Prostate gland (tissue), 2 donors: Measurements from ENCODE around the gene PHETA1. TPM values are rescaled to one million over a fixed set of nuclear protein-coding genes. Genes with fewer than 3 reads are reported as not detected.

Experiments
- DNase-seq: peaks from one replicate; pipeline ENCODE4 v3.0.0-alpha.2; 2019; ENCODE audit warnings: low spot score
- H3K27ac ChIP-seq, 2 donors: fragments of 200-600 bp; sonication (generic); 2 replicates each; pipeline ENCODE4 v1.5.1; 2017 to 2019
- H3K27me3 ChIP-seq: fragments of 200-600 bp; sonication (generic); replicated peaks from 2 replicates; pipeline ENCODE4 v1.5.1; 2019; ENCODE audit not compliant: insufficient read depth
- H3K36me3 ChIP-seq, 2 donors: fragments of 200-600 bp; sonication (generic); 1 replicate in 1 of 2; 2 replicates in 1 of 2; pipeline versions ENCODE4 v1.5.1 to v1.8.1; 2017 to 2019
- H3K4me1 ChIP-seq: fragments of 200-600 bp; sonication (generic); replicated peaks from 2 replicates; pipeline ENCODE4 v1.5.1; 2019
- H3K4me3 ChIP-seq, 2 donors: fragments of 200-600 bp; sonication (generic); 2 replicates each; pipeline ENCODE4 v1.5.1; 2017 to 2019
- H3K9me3 ChIP-seq: fragments of 200-600 bp; sonication (generic); 2 replicates; pipeline ENCODE4 v1.5.1; 2017
- CTCF ChIP-seq, 4 experiments: fragments of 200-600 bp in 2 of 4; fragments of 450-650 bp in 2 of 4; sonication (generic) in 2 of 4; IDR thresholded peaks; 1 replicate in 3 of 4; 2 replicates in 1 of 4; pipeline ENCODE4 v1.5.1; 2016 to 2019; ENCODE audit warnings: antibody characterized with exemption in 4 of 4, mild to moderate bottlenecking in 2 of 4, moderate library complexity in 2 of 4
- POLR2A ChIP-seq: fragments of 450-650 bp; IDR thresholded peaks from one replicate; pipeline ENCODE4 v1.6.1; 2016; ENCODE audit warnings: antibody characterized with exemption, mild to moderate bottlenecking
- POLR2AphosphoS5 ChIP-seq: sonication (generic); formaldehyde crosslinking; IDR thresholded peaks from one replicate; pipeline ENCODE4 v1.6.1; 2017; ENCODE audit warnings: antibody characterized with exemption
- WGBS: methylation state at CpG from one replicate; pipeline ENCODE4 v1.1.5; 2018; 5-methylcytosine and 5-hydroxymethylcytosine counted together
- intact Hi-C: fragments of 100-400 bp; cut with DNase I; formaldehyde crosslinking; loops from one replicate; pipeline ENCODE4 v1.14.2; 2022
- total RNA-seq, 2 donors: library from RNA; depleted of rRNA; stranded (reverse); fragments of >200 nt; gene quantifications; one replicate each; pipeline ENCODE4 v1.1.0, GENCODE V29; 2016

Gene PHETA1
- total RNA-seq, 2 donors from 2014 or later, result 11.5 to 29.9 TPM

GRCh38 chr12:111414711-111415252 lies 45.9 kb upstream of the PHETA1 start:
- WGBS, result 94% methylated on average over 7 of the region's 7 CpGs
- TF ChIP-seq POLR2AphosphoS5, result no peak
- TF ChIP-seq POLR2A, result no peak
- TF ChIP-seq CTCF (IDR thresholded peaks at IDR 0.05), result no peak
- Histone ChIP-seq H3K27ac (no peak overlapping the region), H3K4me3 (no peak overlapping the region), H3K4me1 (no peaks in the 10 kb centered on the region), H3K36me3 (peaks cover 0 to 7% of the 10 kb centered on the region in 2 donors), H3K9me3 (no peaks in the 10 kb centered on the region), H3K27me3 (no peaks in the 10 kb centered on the region)
- DNase-seq, result no peak
- intact Hi-C loops, result no loop called here

DNA sequence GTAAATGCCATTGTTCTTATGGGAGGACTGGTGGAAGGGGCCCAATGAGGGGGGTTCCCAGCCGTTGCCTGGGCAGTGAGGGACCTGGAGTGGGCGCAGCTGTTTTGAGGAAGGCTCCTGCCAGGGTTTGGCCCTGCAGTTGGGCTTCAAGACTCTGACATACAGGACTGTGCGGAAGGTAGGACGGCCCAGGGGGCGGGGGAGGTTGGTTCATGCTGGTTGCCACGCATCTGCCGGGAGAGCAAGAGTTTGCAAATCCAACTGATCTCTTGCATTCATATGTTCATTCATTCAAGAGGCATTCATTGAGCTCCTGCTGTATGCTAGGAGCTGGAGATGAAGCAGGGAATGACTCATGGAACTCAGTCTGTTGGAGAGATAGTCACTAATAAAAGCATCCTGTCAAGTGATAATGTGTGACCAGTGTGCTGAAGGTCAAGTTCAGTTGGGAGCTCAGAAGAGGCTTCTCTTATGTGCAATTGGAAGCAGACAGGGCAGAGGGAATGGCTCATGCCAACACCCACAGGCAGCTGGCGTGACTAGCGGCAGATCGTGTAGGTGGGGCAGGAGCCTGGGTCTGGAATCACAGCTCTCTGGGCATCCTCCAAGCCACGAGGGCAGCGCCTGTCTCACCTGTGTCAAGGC lies 44.7 kb upstream of the PHETA1 start:
- no peak for DNase-seq
- intact Hi-C loops, result no loop called here
- TF ChIP-seq POLR2AphosphoS5, result no peak
- no peak for TF ChIP-seq POLR2A
- no peak for TF ChIP-seq CTCF (IDR thresholded peaks at IDR 0.05)
- no peaks in the 10 kb centered on the region for H3K9me3 ChIP-seq
- peaks cover 0 to 6% of the 10 kb centered on the region in 2 donors for H3K36me3 ChIP-seq
- no peak overlapping the region for H3K4me3 ChIP-seq
- H3K4me1 ChIP-seq, result no peaks in the 10 kb centered on the region
- 74% methylated on average over 12 of the region's 12 CpGs for WGBS
- no peak overlapping the region for H3K27ac ChIP-seq
- no peaks in the 10 kb centered on the region for H3K27me3 ChIP-seq

DNA sequence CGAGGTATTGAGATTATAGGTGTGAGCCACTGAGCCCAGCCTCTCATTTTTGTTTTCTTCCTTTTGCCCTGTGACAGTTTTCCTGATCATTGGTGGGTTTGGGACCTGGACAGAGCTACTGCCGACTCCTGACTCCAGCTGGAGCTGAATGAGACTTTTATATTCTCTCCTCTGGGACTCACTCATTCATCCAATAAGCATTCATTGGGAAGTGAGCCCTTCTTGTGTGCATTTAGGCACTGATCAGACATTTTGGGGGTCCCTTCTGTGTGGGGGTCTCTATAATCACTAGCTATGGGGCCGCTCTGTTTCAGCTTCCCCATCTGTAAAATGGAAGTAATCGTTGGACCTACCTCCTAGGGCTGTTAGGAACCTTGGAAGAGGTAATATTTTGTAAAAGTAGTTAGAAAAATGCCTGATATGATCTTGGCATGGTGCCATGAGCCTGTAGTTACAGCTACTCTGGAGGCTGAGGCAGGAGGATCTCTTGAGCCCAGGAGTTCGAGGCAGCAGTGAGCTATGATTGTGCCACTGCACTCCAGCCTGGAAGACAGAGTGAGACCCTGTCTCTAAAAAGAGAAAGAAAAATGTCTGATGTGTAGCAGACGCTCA lies 44.0 kb upstream of the PHETA1 start:
- Histone ChIP-seq H3K27ac (no peak overlapping the region), H3K4me3 (no peak overlapping the region), H3K4me1 (no peaks in the 10 kb centered on the region), H3K27me3 (no peaks in the 10 kb centered on the region), H3K36me3 (peaks cover 0 to under 1% of the 10 kb centered on the region in 2 donors), H3K9me3 (no peaks in the 10 kb centered on the region)
- intact Hi-C loops, result no loop called here
- no peak for DNase-seq
- 68% methylated on average over 6 of the region's 6 CpGs for WGBS
- TF ChIP-seq CTCF (IDR thresholded peaks at IDR 0.05), result no peak
- TF ChIP-seq POLR2A, result no peak
- no peak for TF ChIP-seq POLR2AphosphoS5

GRCh38 chr12:111412007-111412829 lies 43.3 kb upstream of the PHETA1 start:
- no peaks in the 10 kb centered on the region for H3K4me1 ChIP-seq
- intact Hi-C loops, result no loop called here
- WGBS, result 63% methylated on average over 15 of the region's 15 CpGs
- no peaks in the 10 kb centered on the region for H3K27me3 ChIP-seq
- no peaks in the 10 kb centered on the region for H3K36me3 ChIP-seq
- DNase-seq, result no peak
- H3K9me3 ChIP-seq, result no peaks in the 10 kb centered on the region
- TF ChIP-seq POLR2AphosphoS5, result no peak
- no peak overlapping the region for H3K27ac ChIP-seq
- H3K4me3 ChIP-seq, result no peak overlapping the region

- Histone ChIP-seq H3K4me3 (no peak overlapping the region), H3K4me1 (no peaks in the 10 kb centered on the region), H3K27ac (no peak overlapping the region), H3K27me3 (no peaks in the 10 kb centered on the region), H3K36me3 (no peaks in the 10 kb centered on the region), H3K9me3 (no peaks in the 10 kb centered on the region)
- TF ChIP-seq POLR2AphosphoS5 (no peak), CTCF (IDR thresholded peaks at IDR 0.05) (no peak), POLR2A (no peak)
- DNase-seq, result no peak
- intact Hi-C loops, result no loop called here
- 82% methylated on average over 8 of the region's 8 CpGs for WGBS
These were observed 42.4 kb upstream of the PHETA1 start for GRCh38 chr12:111411185-111411764.
